ENCODE measurements around the gene ZSWIM9. TPM values are rescaled to one million over a fixed set of nuclear protein-coding genes. Genes with fewer than 3 reads are reported as not detected.
"Not testable (repeated sequence)": the region's sequence is repeated elsewhere in the genome, so short reads cannot be mapped to it uniquely, and the experiment has no call there.

The ZSWIM9 gene
- polyA plus RNA-seq, 12 donors = 3.9 to 12.9 (median 5.0) TPM; not detected in 1

DNA sequence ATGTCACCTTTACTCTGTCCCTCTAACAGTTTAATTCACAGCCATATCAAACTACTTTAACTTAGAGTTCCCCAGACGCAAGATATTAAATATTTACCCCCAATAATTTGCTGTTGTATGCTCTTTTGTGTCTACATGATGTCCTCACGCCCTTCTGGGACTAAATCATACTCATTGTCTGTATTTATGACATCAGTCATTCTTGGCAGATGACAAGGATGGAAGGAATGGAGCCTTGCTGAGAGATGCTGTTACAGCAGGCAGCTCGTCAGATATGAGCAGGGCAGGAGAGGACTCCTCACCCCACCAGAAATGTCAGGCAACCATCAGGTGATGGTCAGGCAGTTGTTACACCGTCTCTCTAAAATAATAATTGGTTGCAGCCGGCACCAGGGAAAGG is 43.5 kb downstream of the ZSWIM9 start:
- DNase-seq = no peak

DNA sequence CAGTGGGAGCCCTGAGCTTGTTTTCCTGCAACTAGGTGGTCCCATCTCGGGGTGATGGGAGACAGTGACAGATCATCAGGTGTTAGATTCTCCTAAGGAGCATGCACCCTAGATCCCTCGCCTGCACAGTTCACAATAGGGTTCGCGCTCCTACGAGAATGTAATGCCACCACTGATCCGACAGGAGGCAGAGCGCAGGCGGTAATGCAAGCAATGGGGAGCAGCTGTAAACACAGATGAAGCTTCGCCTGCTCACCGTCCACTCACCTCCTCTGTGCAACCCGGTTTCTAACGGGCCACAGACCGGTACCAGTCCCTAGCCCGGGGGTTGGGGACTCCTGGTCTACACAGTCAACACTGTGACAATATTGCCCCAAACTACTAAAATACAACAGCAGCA is 46.5 kb downstream of the ZSWIM9 start:
- no peak for DNase-seq

DNA sequence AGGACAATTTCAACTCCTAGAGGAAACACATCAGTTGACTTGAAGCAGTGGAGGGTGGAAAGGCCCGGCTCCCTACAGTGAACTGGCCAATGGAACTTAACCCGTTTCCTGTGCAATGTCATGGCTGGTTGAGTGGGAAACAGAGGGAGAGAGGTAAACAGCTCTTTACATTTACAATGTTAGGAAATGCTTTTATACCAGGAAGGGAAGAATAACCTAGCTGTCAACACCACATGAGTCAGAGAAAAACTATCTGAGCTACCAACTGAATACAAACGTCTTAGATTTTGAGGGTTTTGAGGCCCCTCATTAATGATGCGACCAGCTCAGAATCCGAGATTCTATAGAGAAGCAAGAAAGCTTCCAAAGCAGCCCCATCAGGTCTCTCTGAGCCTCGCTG is 48.5 kb downstream of the ZSWIM9 start:
- DNase-seq = no peak

DNA sequence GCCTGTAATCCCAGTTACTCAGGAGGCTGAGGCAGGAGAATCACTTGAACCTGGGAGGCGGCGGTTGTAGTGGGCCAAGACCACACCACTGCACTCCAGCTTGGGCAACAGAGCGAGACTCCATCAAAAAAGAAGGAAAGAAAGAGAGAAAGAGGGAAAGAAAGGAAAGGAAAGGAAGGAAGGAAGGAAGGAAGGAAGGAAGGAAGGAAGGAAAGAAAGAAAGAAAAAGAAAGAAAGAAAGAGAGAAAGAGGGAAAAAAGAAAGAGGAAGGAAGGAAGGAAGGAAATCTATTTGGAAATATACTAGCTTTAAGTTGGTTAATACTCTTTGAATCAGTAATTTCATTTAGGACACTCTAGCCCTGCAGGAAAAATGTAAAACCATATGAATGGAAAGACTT is 50.3 kb downstream of the ZSWIM9 start:
- DNase-seq = not testable (repeated sequence)

DNA sequence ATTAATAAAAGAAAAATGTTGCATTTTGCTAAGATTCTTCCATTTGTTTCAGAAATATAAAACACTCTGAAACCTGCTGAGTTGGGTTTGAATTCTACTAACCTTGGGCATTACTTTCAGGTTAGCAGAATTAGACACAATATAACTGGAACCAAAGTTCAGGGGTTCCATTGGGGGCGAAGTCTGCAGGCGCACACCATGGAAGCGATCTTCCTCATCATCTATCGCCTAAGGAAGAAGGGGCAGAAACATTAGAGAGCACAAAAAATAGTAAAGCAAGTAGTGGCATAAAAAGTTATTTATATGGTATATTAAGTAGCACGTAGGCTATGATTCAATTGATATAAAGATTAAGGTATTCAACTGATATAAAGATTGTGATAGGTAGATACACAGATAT is 51.1 kb downstream of the ZSWIM9 start:
- no peak for DNase-seq

DNA sequence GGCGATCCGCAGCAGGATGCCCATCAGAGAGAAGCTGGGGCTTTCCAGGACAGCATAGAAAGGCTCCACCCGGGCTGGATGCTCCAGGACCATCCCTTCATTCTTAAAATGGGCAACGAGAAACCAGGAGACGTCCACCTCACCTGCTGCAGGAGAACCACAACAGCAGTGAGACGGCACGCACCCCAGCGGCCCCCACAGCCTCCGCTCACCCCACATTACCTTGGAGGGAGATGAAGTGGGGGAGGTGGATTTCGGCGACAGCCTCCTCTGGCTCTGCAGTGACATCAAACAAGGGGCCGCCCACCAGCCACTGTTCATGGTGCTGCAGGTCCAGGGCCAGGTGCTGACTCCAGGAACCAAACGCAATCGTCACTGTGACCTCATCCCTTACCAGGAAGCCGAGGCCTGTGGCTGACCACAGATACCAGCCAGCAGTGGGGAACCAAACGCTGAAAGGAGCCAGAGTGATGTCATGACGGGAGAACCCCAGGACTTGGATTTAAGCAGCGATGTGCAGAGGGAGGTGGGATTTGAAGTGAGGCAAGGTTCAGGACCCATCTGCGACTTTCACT is 60.2 kb downstream of the ZSWIM9 start:
- no peak for DNase-seq

DNA sequence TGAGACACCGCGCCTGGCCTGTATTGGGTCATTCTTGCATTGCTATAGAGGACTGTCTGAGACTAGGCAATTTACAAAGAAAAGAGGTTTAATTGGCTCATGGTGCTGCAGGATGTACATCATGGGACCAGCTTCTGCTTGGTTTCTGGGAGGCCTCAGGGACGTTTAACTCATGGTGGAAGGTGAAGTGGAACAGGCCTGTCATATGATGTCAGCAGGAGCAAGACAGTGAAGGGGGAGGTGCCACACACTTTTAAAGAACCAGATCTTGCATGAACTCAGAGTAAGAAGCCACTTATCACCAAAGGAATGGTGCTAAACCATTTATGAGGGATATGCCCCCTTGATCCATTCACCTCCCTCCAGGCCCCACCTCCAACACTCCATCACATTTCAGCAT is 66.6 kb downstream of the ZSWIM9 start:
- DNase-seq = no peak

DNA sequence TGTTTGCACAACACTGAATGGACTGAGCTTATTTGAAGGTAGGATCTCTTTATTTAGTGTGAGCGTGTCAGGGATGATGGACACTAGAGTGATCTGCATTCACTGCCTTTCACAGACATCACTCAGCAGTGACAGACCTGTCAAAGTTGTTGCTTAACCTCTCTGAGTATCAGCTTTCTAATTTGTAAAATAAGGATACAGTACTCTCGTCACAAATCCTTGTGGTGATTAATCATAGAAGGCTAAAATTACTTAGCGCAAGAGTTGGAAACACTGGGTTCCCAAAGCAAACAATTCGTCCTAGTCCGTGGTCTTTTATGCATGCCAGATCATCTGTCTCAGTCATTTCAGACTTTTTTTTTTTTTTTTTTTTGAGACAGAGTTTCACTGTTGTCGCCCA is 68.6 kb downstream of the ZSWIM9 start:
- no peak for DNase-seq

DNA sequence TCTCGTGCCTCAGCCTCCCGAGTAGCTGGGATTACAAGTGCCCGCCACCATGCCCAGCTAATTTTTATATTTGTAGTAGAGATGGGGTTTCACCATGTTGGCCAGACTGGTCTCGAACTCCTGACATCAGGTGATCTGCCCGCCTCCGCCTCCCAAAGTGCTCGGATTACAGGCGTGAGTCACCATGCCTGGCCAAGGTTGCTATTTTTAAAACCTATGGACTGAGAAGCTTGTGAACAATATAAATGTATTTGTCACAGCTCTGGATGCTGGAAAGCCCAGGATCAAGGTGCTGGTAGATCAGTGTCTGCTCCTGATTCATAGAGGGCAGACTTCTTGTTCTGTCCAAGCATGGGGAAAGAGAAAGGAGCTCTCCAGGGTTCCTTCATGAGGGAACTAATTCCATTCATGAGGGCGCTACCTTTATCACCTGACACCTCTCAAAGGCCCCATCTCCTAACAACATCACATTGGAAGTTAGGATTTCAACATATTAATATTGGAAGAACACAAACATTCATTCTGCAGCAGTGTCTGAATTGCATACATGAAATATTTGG is 69.2 kb downstream of the ZSWIM9 start:
- no peak for DNase-seq

DNA sequence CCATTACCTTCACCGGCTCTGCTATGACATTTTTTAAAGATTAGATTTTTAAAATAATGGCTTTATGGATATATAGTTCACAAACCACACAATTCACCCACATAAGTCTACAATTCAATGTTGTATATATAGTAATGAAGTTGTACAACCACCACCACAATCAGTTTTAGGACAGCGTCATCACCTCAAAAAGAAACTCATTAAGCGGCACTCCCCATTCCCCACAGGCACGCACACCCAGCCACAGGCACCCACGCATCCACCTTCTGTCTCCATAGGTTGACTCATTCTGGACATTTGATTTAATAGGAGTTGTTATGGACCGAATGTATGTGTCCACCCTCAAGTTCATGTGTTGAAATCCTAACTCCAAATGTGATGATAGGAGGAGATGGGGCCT is 71.3 kb downstream of the ZSWIM9 start:
- DNase-seq = not testable (repeated sequence)

DNA sequence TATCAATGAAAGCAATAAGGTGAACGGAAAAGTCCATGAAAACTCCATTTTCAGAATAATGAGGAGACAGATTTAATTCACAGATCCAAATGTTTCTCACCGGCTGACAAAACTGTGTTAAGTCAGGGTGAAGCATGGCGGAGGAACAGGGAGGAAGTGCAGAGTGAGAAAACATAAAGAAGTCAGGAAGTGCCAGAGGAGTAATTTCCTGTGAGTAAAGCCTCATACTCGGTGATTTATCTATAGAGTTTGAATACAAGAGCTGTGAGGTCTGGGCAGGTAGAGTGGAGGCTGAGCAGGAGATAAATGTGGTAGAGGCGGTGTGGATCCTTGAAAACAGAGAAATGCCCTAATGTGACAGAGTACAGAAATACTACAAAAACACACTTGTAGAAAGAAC is 73.8 kb downstream of the ZSWIM9 start:
- no peak for DNase-seq

DNA sequence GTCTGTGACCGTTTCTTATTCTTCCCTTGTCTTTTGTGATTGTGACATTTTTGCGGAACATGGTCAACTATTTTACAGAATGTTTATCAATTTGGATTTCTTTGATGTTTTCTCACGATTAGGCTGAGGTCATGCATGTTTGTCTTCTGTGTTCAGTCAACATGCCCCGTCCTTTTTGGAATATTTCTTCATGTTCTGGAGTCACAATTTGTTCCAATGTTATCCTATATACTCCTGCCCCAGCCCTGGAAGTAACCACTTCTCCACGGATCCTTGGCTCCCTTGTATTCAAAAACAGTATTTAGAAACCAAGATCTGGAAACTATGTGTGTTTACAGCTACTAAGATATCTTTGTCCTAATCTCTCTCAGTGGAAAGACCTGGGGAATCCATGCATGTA is 75.6 kb downstream of the ZSWIM9 start:
- no peak for DNase-seq

DNA sequence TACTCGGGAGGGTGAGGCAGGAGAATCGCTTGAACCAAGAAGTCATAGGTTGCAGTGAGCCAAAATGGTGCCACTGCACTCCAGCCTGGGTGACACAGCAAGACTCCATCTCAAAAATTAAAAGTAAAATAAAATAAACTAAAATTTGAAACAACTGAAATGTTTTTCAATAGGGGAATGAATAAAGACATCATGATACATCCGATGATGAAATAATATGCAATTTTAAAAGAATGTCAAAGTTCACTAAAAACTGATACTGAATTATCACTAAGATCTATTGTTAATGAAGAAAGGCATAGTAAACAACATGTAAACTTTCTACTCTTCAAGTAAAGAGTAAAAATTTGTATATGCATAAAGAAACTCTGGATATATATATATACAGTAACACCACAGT is 76.7 kb downstream of the ZSWIM9 start:
- DNase-seq = no peak

Other genes with a start within 250 kb of the ZSWIM9 start
- gene BSPH1, start 178.5 kb upstream of the ZSWIM9 start, polyA plus RNA-seq (ENCODE audit: insufficient read length in 12 of 12) = not detected
- not detected for gene ELSPBP1, start 176.0 kb upstream of the ZSWIM9 start, polyA plus RNA-seq (ENCODE audit: insufficient read length in 12 of 12)
- gene CABP5, start 126.6 kb upstream of the ZSWIM9 start, polyA plus RNA-seq (ENCODE audit: insufficient read length in 12 of 12) = not detected
- gene PLA2G4C, start 59.9 kb upstream of the ZSWIM9 start, polyA plus RNA-seq (ENCODE audit: insufficient read length in 12 of 12) = 10 to 100 TPM in 11 of 12 donors, not detected in 1; 15.2 to 85.8 (median 46.0) TPM
- 10 to 100 TPM in 11 of 12 donors, not detected in 1; 16.7 to 50.4 (median 27.4) TPM for gene LIG1, start 336 bp upstream of the ZSWIM9 start, polyA plus RNA-seq (ENCODE audit: insufficient read length in 12 of 12)
- 10 to 100 TPM in 11 of 12 donors, not detected in 1; 32.6 to 66.1 (median 46.1) TPM for gene CARD8, start 85.2 kb downstream of the ZSWIM9 start, polyA plus RNA-seq (ENCODE audit: insufficient read length in 12 of 12)
- gene ZNF114, start 99.4 kb downstream of the ZSWIM9 start, polyA plus RNA-seq (ENCODE audit: insufficient read length in 12 of 12) = 1 to 10 TPM in 11 of 12 donors, not detected in 1; 1.2 to 6.3 (median 3.3) TPM
- 100 to 1,000 TPM in 10 of 12 donors, 10 to 100 TPM in 1, not detected in 1; 87.0 to 162 (median 145) TPM for gene EMP3, start 154.9 kb downstream of the ZSWIM9 start, polyA plus RNA-seq (ENCODE audit: insufficient read length in 12 of 12)
- gene TMEM143, start 193.3 kb downstream of the ZSWIM9 start, polyA plus RNA-seq (ENCODE audit: insufficient read length in 12 of 12) = 10 to 100 TPM in 10 of 12 donors, 1 to 10 TPM in 1, not detected in 1; 9.2 to 21.5 (median 17.1) TPM
- not detected for gene SYNGR4, start 193.7 kb downstream of the ZSWIM9 start, polyA plus RNA-seq (ENCODE audit: insufficient read length in 12 of 12)
- gene KDELR1, start 220.9 kb downstream of the ZSWIM9 start, polyA plus RNA-seq (ENCODE audit: insufficient read length in 12 of 12) = 100 to 1,000 TPM in 11 of 12 donors, not detected in 1; 101 to 185 (median 124) TPM
- 1 to 10 TPM in 8 of 12 donors, under 1 TPM in 3, not detected in 1; 0.73 to 4.0 (median 1.3) TPM for gene GRIN2D, start 223.0 kb downstream of the ZSWIM9 start, polyA plus RNA-seq (ENCODE audit: insufficient read length in 12 of 12)